ENCODE data around the gene NANOS2.

The NANOS2 gene

DNA sequence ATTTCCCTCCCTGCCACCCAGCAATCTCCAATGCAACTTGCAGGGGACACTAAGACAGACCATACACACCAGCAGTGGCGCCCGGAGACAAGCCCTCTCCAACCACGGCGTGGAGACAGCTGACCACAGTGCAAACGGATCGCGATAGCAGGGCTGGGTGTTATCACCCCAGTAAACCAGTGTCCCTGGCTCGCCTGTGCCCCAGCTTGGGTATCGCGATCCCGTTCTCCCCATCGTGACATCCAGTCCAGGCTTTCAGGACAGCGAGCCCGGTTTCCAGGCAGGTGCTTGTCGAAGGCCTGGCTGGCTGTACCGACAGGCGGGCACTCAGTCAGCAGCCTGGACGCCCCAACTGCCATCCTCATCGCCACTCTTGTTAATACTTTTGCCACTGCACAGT, 20.7 kb upstream of the NANOS2 start:
- no peaks in the 10 kb centered on the region for H3K36me3 ChIP-seq (ENCODE audit: control insufficient read depth, low read length)
- H3K4me2 ChIP-seq (ENCODE audit: low read length) = no peak overlapping the region
- peaks cover 11% of the 10 kb centered on the region for H3K27me3 ChIP-seq (ENCODE audit: control insufficient read depth, low read length)
- H4K20me1 ChIP-seq (ENCODE audit: control insufficient read depth, insufficient read depth, low read depth, low read length) = no peaks in the 10 kb centered on the region
- no peaks in the 10 kb centered on the region for H3K9me3 ChIP-seq (ENCODE audit: control insufficient read depth, insufficient read depth, low read length)
- no peaks in the 10 kb centered on the region for H3F3A ChIP-seq (ENCODE audit: control insufficient read depth, insufficient read depth)
- H3K27ac ChIP-seq (ENCODE audit: low read depth, low read length) = no peak overlapping the region
- no peaks in the 10 kb centered on the region for H3K79me2 ChIP-seq (ENCODE audit: control insufficient read depth, low read length)
- H3K9me2 ChIP-seq (replicated peaks; ENCODE audit: control insufficient read depth, low read length) = no peaks in the 10 kb centered on the region
- no peak overlapping the region for H3K4me3 ChIP-seq (ENCODE audit: low read length)
- TF ChIP-seq EZH2phosphoT487 (IDR thresholded peaks at IDR 0.05; ENCODE audit: borderline replicate concordance, low read length) = no peak
- TF ChIP-seq, protein P1, sequence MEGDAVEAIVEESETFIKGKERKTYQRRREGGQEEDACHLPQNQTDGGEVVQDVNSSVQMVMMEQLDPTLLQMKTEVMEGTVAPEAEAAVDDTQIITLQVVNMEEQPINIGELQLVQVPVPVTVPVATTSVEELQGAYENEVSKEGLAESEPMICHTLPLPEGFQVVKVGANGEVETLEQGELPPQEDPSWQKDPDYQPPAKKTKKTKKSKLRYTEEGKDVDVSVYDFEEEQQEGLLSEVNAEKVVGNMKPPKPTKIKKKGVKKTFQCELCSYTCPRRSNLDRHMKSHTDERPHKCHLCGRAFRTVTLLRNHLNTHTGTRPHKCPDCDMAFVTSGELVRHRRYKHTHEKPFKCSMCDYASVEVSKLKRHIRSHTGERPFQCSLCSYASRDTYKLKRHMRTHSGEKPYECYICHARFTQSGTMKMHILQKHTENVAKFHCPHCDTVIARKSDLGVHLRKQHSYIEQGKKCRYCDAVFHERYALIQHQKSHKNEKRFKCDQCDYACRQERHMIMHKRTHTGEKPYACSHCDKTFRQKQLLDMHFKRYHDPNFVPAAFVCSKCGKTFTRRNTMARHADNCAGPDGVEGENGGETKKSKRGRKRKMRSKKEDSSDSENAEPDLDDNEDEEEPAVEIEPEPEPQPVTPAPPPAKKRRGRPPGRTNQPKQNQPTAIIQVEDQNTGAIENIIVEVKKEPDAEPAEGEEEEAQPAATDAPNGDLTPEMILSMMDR (IDR thresholded peaks at IDR 0.05; ENCODE audit: low read depth, low read length, poor library complexity, severe bottlenecking) = no peak
- H3K4me1 ChIP-seq (ENCODE audit: control insufficient read depth, low read length) = peaks cover 6% of the 10 kb centered on the region; the same call in 1 of the 2 replicates

DNA sequence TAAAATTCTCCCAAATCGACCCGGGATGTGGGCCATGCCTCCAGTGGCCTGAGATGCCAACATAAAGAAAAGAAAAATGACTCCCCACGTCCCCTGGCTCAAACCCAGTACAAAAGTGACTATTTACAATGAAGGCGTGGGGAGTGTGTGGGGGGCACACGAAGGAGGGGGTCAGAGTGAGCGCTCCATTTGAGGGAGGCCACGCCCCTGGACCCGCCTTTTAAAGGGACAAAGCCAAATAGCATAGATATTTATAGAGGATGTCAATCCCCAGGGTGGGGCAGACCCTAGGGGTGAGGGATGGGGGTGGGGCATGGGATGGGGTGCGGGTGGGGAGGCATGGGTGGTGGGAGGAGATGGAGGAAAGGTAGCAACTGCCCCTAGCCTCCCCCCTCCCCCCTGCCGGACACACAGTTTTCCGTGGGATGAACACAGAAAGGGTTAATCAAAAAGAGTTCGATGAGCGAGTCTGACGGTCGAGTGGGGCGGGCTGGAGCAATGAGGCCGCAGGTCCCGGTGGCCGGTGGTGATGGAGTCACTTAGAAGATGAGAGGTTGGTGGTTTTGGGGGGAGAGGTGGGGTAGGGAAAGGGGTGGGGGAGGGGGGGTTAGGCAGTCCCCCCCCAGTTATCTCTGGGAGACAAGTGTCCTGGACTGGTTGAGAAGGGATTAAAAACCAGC, 20.1 kb upstream of the NANOS2 start:
- no peaks in the 10 kb centered on the region for H3F3A ChIP-seq (ENCODE audit: control insufficient read depth, insufficient read depth)
- H3K4me2 ChIP-seq (ENCODE audit: low read length) = no peak overlapping the region
- peaks cover 6% of the 10 kb centered on the region; the same call in 1 of the 2 replicates for H3K4me1 ChIP-seq (ENCODE audit: control insufficient read depth, low read length)
- H3K9me3 ChIP-seq (ENCODE audit: control insufficient read depth, insufficient read depth, low read length) = no peaks in the 10 kb centered on the region
- no peak for TF ChIP-seq EZH2phosphoT487 (IDR thresholded peaks at IDR 0.05; ENCODE audit: borderline replicate concordance, low read length)
- TF ChIP-seq, protein P1 (IDR thresholded peaks at IDR 0.05; ENCODE audit: low read depth, low read length, poor library complexity, severe bottlenecking) = no peak
- no peaks in the 10 kb centered on the region for H4K20me1 ChIP-seq (ENCODE audit: control insufficient read depth, insufficient read depth, low read depth, low read length)
- H3K27ac ChIP-seq (ENCODE audit: low read depth, low read length) = no peak overlapping the region
- peaks cover 11% of the 10 kb centered on the region for H3K27me3 ChIP-seq (ENCODE audit: control insufficient read depth, low read length)
- H3K79me2 ChIP-seq (ENCODE audit: control insufficient read depth, low read length) = no peaks in the 10 kb centered on the region
- H3K4me3 ChIP-seq (ENCODE audit: low read length) = no peak overlapping the region
- H3K9me2 ChIP-seq (replicated peaks; ENCODE audit: control insufficient read depth, low read length) = no peaks in the 10 kb centered on the region
- H3K36me3 ChIP-seq (ENCODE audit: control insufficient read depth, low read length) = no peaks in the 10 kb centered on the region

DNA sequence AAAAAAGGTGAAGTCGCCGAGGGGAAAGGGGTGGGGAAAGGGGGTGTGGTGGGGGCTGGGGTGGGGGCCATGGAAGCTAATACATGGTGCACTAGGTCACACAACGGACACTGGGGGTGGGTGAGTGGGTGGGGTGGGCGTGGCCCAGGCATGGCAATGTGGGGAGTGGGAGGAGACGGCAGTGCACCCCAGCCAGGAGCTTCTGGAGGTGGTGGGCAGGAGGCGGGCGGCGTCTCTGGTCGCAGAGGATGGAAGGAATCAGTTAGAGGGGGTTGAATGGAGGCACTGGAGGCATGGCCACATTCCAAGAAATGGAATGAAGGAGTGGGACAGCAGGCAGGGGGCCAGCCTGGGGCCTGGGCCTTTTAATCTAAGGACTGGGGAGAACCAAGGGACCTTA, 19.2 kb upstream of the NANOS2 start:
- Histone ChIP-seq H3K4me1 (ENCODE audit: control insufficient read depth, low read length) (peaks cover 3% of the 10 kb centered on the region; the same call in 1 of the 2 replicates), H3K4me2 (ENCODE audit: low read length) (no peak overlapping the region), H3K27me3 (ENCODE audit: control insufficient read depth, low read length) (peaks cover 11% of the 10 kb centered on the region), H3K27ac (ENCODE audit: low read depth, low read length) (no peak overlapping the region), H3K9me3 (ENCODE audit: control insufficient read depth, insufficient read depth, low read length) (no peaks in the 10 kb centered on the region), H3F3A (ENCODE audit: control insufficient read depth, insufficient read depth) (no peaks in the 10 kb centered on the region), H3K36me3 (ENCODE audit: control insufficient read depth, low read length) (no peaks in the 10 kb centered on the region), H3K9me2 (replicated peaks; ENCODE audit: control insufficient read depth, low read length) (no peaks in the 10 kb centered on the region), H3K4me3 (ENCODE audit: low read length) (no peak overlapping the region), H3K79me2 (ENCODE audit: control insufficient read depth, low read length) (no peaks in the 10 kb centered on the region), H4K20me1 (ENCODE audit: control insufficient read depth, insufficient read depth, low read depth, low read length) (no peaks in the 10 kb centered on the region)
- TF ChIP-seq, protein P1 (IDR thresholded peaks at IDR 0.05; ENCODE audit: low read depth, low read length, poor library complexity, severe bottlenecking) = no peak
- no peak for TF ChIP-seq EZH2phosphoT487 (IDR thresholded peaks at IDR 0.05; ENCODE audit: borderline replicate concordance, low read length)

Data from DOHH2 (cell line).